ENCODE data around the gene APBB2. TPM values are rescaled to one million over a fixed set of nuclear protein-coding genes. Genes with fewer than 3 reads are reported as not detected.

Gene APBB2
- total and polyA plus RNA-seq, 10 of the 15 experiments (the other 5 are each of a cell fraction or from before 2014, with no cell fraction given) = 2.7 to 24.6 (median 19.0) TPM

DNA sequence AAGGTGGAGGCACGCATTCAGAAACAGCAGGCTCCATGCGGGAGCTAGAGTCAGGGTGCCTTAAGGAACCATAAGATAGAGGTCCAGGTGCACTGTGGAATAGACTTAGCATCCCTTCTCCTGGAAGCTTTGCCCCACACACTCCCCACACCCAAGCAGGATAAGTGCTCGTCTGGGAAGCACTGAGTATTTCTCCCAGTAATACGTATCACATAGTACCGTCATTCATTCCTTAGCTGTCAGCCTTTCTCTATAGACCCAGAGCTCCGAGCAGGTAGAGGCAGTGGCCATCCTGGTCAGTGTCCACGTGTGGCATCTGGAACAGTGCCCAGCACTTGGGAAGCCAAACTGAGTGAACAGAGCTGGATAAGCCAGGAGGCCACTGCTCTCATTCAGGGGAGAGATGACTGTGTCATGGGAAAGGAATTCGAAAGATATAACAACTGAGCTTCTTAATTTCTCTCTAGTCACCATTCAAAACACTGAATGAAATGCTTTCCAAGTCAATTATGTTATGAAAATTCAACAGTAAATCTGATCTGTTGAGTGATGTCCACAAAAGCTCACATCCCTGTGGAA, 9.9 kb downstream of the APBB2 start:
- peak; percentile 35 for FAIRE-seq
- 71% methylated on average over 8 of the region's 8 CpGs for WGBS (ENCODE audit: insufficient coverage, insufficient replicate concordance, low lambda C conversion rate, missing lambda C conversion rate)

DNA sequence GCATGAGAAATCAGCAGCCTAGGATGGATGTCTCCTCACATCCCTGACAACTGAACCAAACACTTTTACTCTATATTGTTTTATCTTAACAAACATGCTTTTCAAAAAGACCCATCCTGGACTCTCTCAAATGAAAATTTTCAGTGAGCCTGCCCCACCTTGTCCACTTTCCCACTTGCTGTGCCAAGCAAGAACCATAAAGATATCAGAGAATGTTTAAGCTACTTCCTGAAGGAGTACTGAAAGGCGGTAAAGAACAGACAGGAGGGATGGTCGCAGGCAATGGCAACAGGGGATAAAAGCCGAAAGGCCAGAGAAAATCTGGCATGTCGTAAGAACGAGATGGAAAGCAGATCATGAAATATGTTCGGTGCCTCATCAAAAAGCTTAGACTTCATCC, 10.5 kb downstream of the APBB2 start:
- ATAC-seq (no peak), DNase-seq (ENCODE audit: low read depth, low spot score) (no peak), FAIRE-seq (no peak)
- ChIA-PET POLR2A (interaction anchor here (0.6 to 1.5 kb wide), 3 partner anchors 11 to 31 kb away, joined by 3 to 5 read pairs (median 4); no protein-coding TSS in a partner anchor), CTCF (interaction anchor here (0.6 to 4.2 kb wide), 8 partner anchors 9 to 279 kb away, joined by 3 to 29 read pairs (median 8); no protein-coding TSS in a partner anchor), RAD21 (ENCODE audit: unreplicated experiment) (interaction anchor here (0.6 to 3.1 kb wide), 7 partner anchors 8 to 212 kb away, joined by 3 to 19 read pairs (median 5); partner anchors contain the start of gene APBB2), SMC1A (ENCODE audit: uncharacterized antibody, unreplicated experiment) (interaction anchor here (0.7 to 18.1 kb wide), 8 partner anchors 10 to 227 kb away, joined by 3 to 362 read pairs (median 6); partner anchors contain the start of gene APBB2)
- in situ Hi-C loops (cut with MboI) (no loop called here), intact Hi-C loops (cut with micrococcal nuclease; ENCODE audit: unreplicated experiment) (no loop called here)
- Histone ChIP-seq H3K4me3 (no peak overlapping the region), H3K9me3 (replicated peaks; ENCODE audit: control insufficient read depth, insufficient read depth, low read length) (no peaks in the 10 kb centered on the region), H4K20me1 (ENCODE audit: control insufficient read depth, insufficient read depth) (no peaks in the 10 kb centered on the region), H3K9ac (ENCODE audit: control insufficient read depth, insufficient read depth, low read length) (no peak overlapping the region), H3K4me2 (ENCODE audit: control insufficient read depth, insufficient read depth) (no peak overlapping the region), H3K79me2 (ENCODE audit: control insufficient read depth, insufficient read depth, low read length) (peaks cover 57% of the 10 kb centered on the region), H3K27ac (ENCODE audit: control insufficient read depth, insufficient read depth) (no peak overlapping the region), H3K4me1 (ENCODE audit: control insufficient read depth, insufficient read depth, low read length) (peaks cover 6% of the 10 kb centered on the region; the same call in 1 of the 2 replicates), H3K36me3 (ENCODE audit: control insufficient read depth in 2 of 2, insufficient read depth in 2 of 2, low read length in 1 of 2) (no peaks in the 10 kb centered on the region), H2AFZ (ENCODE audit: control insufficient read depth, low read depth, low read length) (no peak overlapping the region), H3K27me3 (replicated peaks in 1 of 2; ENCODE audit: control insufficient read depth in 2 of 2, insufficient read depth in 2 of 2, low read length in 1 of 2) (no peaks in the 10 kb centered on the region)
- TF ChIP-seq SMARCA5 (IDR thresholded peaks at IDR 0.05) (no peak), TBL1XR1 (IDR thresholded peaks at IDR 0.05; ENCODE audit: low read depth, low read length) (no peak), HDGF (IDR thresholded peaks at IDR 0.05) (no peak)
- TF ChIP-seq, protein P1, sequence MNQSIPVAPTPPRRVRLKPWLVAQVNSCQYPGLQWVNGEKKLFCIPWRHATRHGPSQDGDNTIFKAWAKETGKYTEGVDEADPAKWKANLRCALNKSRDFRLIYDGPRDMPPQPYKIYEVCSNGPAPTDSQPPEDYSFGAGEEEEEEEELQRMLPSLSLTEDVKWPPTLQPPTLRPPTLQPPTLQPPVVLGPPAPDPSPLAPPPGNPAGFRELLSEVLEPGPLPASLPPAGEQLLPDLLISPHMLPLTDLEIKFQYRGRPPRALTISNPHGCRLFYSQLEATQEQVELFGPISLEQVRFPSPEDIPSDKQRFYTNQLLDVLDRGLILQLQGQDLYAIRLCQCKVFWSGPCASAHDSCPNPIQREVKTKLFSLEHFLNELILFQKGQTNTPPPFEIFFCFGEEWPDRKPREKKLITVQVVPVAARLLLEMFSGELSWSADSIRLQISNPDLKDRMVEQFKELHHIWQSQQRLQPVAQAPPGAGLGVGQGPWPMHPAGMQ (IDR thresholded peaks at IDR 0.05; ENCODE audit: borderline replicate concordance) = no peak
- 82% methylated on average over 6 of the region's 6 CpGs for WGBS (ENCODE audit: insufficient coverage, insufficient replicate concordance, low lambda C conversion rate, missing lambda C conversion rate)
- BruUV-seq (replicated peaks) = no TSS peak

More for the DNA sequence above, 9.9 kb downstream of the APBB2 start:
- no peak for DNase-seq (ENCODE audit: low read depth, low spot score)
- Histone ChIP-seq H4K20me1 (ENCODE audit: control insufficient read depth, insufficient read depth) (no peaks in the 10 kb centered on the region), H3K4me2 (ENCODE audit: control insufficient read depth, insufficient read depth) (peak overlapping the region; percentile 5; the same call in 1 of the 2 replicates), H3K9me3 (replicated peaks; ENCODE audit: control insufficient read depth, insufficient read depth, low read length) (no peaks in the 10 kb centered on the region), H3K9ac (ENCODE audit: control insufficient read depth, insufficient read depth, low read length) (no peak overlapping the region), H3K27me3 (replicated peaks in 1 of 2; ENCODE audit: control insufficient read depth in 2 of 2, insufficient read depth in 2 of 2, low read length in 1 of 2) (no peaks in the 10 kb centered on the region), H2AFZ (ENCODE audit: control insufficient read depth, low read depth, low read length) (no peak overlapping the region), H3K4me3 (no peak overlapping the region), H3K79me2 (ENCODE audit: control insufficient read depth, insufficient read depth, low read length) (peaks cover 59% of the 10 kb centered on the region), H3K27ac (ENCODE audit: control insufficient read depth, insufficient read depth) (no peak overlapping the region), H3K36me3 (ENCODE audit: control insufficient read depth in 2 of 2, insufficient read depth in 2 of 2, low read length in 1 of 2) (no peaks in the 10 kb centered on the region), H3K4me1 (ENCODE audit: control insufficient read depth, insufficient read depth, low read length) (peaks cover 6% of the 10 kb centered on the region; the same call in 1 of the 2 replicates)
- no peak for ATAC-seq
- POLR2A ChIA-PET = interaction anchor here (0.5 to 1.5 kb wide), 8 partner anchors 11 to 405 kb away, joined by 3 to 5 read pairs (median 4); no protein-coding TSS in a partner anchor
- TF ChIP-seq JUND (IDR thresholded peaks at IDR 0.05; ENCODE audit: low read depth, low read length) = no peak
- TF ChIP-seq, protein P2, sequence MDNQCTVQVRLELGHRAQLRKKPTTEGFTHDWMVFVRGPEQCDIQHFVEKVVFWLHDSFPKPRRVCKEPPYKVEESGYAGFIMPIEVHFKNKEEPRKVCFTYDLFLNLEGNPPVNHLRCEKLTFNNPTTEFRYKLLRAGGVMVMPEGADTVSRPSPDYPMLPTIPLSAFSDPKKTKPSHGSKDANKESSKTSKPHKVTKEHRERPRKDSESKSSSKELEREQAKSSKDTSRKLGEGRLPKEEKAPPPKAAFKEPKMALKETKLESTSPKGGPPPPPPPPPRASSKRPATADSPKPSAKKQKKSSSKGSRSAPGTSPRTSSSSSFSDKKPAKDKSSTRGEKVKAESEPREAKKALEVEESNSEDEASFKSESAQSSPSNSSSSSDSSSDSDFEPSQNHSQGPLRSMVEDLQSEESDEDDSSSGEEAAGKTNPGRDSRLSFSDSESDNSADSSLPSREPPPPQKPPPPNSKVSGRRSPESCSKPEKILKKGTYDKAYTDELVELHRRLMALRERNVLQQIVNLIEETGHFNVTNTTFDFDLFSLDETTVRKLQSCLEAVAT (IDR thresholded peaks at IDR 0.05) = 0 out of 2 replicates have a peak, but pooled peaks have one; percentile 46
- intact Hi-C loops (cut with micrococcal nuclease; ENCODE audit: unreplicated experiment) = no loop called here
- in situ Hi-C loops (cut with MboI) = no loop called here
- RAD21 ChIA-PET (ENCODE audit: unreplicated experiment) = interaction anchor here (0.6 to 3.1 kb wide), 15 partner anchors 8 to 227 kb away, joined by 3 to 19 read pairs (median 4); partner anchors contain the start of gene APBB2
- CTCF ChIA-PET = interaction anchor here (0.7 to 4.2 kb wide), 16 partner anchors 8 to 296 kb away, joined by 3 to 29 read pairs (median 6); partner anchors contain the start of gene APBB2
- no TSS peak for BruUV-seq (replicated peaks)
- SMC1A ChIA-PET (ENCODE audit: uncharacterized antibody, unreplicated experiment) = interaction anchor here (0.7 to 18.1 kb wide), 18 partner anchors 9 to 280 kb away, joined by 3 to 362 read pairs (median 4); no protein-coding TSS in a partner anchor
